IMR-90 (cell line): ENCODE data around the gene KCTD10. TPM values are rescaled to one million over a fixed set of nuclear protein-coding genes. Genes with fewer than 3 reads are reported as not detected.

Experiments used
- ATAC-seq: fragments of 200-7000 bp; cut with Tn5 transposase; 2 replicates; pipeline ENCODE4 v1.9.1; 2020; ENCODE audit warnings: low read depth, mild to moderate bottlenecking, moderate library complexity
- BruUV-seq: library from RNA; stranded (reverse); fragments of 400-500 nt; replicated peaks from 2 replicates; lab custom pipeline; 2021; lab: Mats Ljungman, UMichigan
- CTCF ChIA-PET: fragments of 300-600 bp; formaldehyde crosslinking; extraction: SDS; loops from one replicate; lab custom pipeline; 2021; ENCODE audit warnings: antibody characterized with exemption; lab: Yijun Ruan, JAX
- POLR2A ChIA-PET: fragments of 300-600 bp; sonication (Branson Sonifier 250); formaldehyde crosslinking; loops from one replicate; lab custom pipeline; 2022; ENCODE audit warnings: antibody characterized with exemption; ENCODE audit not compliant: unreplicated experiment; lab: Charles Lee
- DNase-seq: peaks from one replicate; pipeline ENCODE4 v3.0.0; 2013
- H2AFZ ChIP-seq: replicated peaks from 2 replicates; pipeline ENCODE3; 2013; ENCODE audit warnings: low read length, mild to moderate bottlenecking; ENCODE audit not compliant: poor library complexity
- H2AK5ac ChIP-seq: 2 replicates; pipeline ENCODE4 v1.6.1; 2013; ENCODE audit warnings: low read depth, low read length, inconsistent platforms
- H2AK9ac ChIP-seq: replicated peaks from 2 replicates; pipeline ENCODE3; 2013; ENCODE audit warnings: mild to moderate bottlenecking, low read depth, low read length, moderate library complexity; ENCODE audit not compliant: poor library complexity
- H2BK120ac ChIP-seq: 2 replicates; pipeline ENCODE4 v1.6.1; 2013; ENCODE audit warnings: low read depth, low read length, inconsistent platforms
- H2BK15ac ChIP-seq: 3 replicates; pipeline ENCODE4 v1.6.1; 2013; ENCODE audit warnings: low read depth, low read length, inconsistent platforms
- H2BK20ac ChIP-seq: 2 replicates; pipeline ENCODE4 v1.6.1; 2013; ENCODE audit warnings: low read depth, mild to moderate bottlenecking, inconsistent platforms, low read length, moderate library complexity
- H2BK5ac ChIP-seq: 2 replicates; pipeline ENCODE4 v1.6.1; 2013; ENCODE audit warnings: mild to moderate bottlenecking, low read depth, low read length, inconsistent platforms; ENCODE audit not compliant: poor library complexity, severe bottlenecking
- H3K14ac ChIP-seq: replicated peaks from 2 replicates; pipeline ENCODE4 v1.6.1; 2013; ENCODE audit warnings: low read depth, low read length, inconsistent platforms
- H3K18ac ChIP-seq: 2 replicates; pipeline ENCODE4 v1.6.1; 2013; ENCODE audit warnings: low read depth, low read length, control low read depth
- H3K23ac ChIP-seq: 2 replicates; pipeline ENCODE4 v1.6.1; 2013; ENCODE audit warnings: low read depth, low read length, inconsistent platforms
- H3K27ac ChIP-seq: 2 replicates; pipeline ENCODE4 v1.5.1; 2013; ENCODE audit warnings: mild to moderate bottlenecking, control low read depth, low read length; ENCODE audit not compliant: insufficient read depth
- H3K27me3 ChIP-seq: 2 replicates; pipeline ENCODE4 v1.6.1; 2013; ENCODE audit warnings: low read length; ENCODE audit not compliant: control insufficient read depth, insufficient read depth
- H3K36me3 ChIP-seq: 2 replicates; pipeline ENCODE4 v1.6.1; 2013; ENCODE audit warnings: low read length, mixed read lengths; ENCODE audit not compliant: control insufficient read depth, insufficient read depth
- H3K4ac ChIP-seq: 2 replicates; pipeline ENCODE4 v1.6.1; 2013; ENCODE audit warnings: low read depth, low read length, inconsistent platforms
- H3K4me1 ChIP-seq: 2 replicates; pipeline ENCODE4 v1.6.1; 2013; ENCODE audit warnings: low read length, mixed read lengths; ENCODE audit not compliant: control insufficient read depth, insufficient read depth
- H3K4me2 ChIP-seq: 2 replicates; pipeline ENCODE4 v1.6.1; 2013; ENCODE audit warnings: low read depth, mild to moderate bottlenecking, control low read depth, low read length, moderate library complexity
- H3K4me3 ChIP-seq: 2 replicates; pipeline ENCODE4 v1.5.1; 2013; ENCODE audit warnings: low read depth, mild to moderate bottlenecking, control low read depth, low read length, moderate library complexity; ENCODE audit not compliant: insufficient read depth
- H3K56ac ChIP-seq: 2 replicates; pipeline ENCODE4 v1.6.1; 2013; ENCODE audit warnings: low read length, inconsistent platforms; ENCODE audit not compliant: insufficient read depth; ENCODE audit errors: extremely low read depth
- H3K79me1 ChIP-seq, 2 experiments: 2 replicates each; pipeline ENCODE4 v1.6.1; 2013; ENCODE audit warnings: low read length in 2 of 2, inconsistent platforms in 1 of 2, low read depth in 1 of 2
- H3K9ac ChIP-seq: 2 replicates; pipeline ENCODE4 v1.6.1; 2013; ENCODE audit warnings: low read depth, low read length, control low read depth
- H3K9me1 ChIP-seq: 2 replicates; pipeline ENCODE4 v1.6.1; 2013; ENCODE audit warnings: low read length, inconsistent platforms; ENCODE audit not compliant: insufficient read depth
- H3K9me3 ChIP-seq: 2 replicates; pipeline ENCODE4 v1.6.1; 2013; ENCODE audit warnings: low read length; ENCODE audit not compliant: control insufficient read depth, insufficient read depth
- H4K20me1 ChIP-seq: 2 replicates; pipeline ENCODE4 v1.6.1; 2013; ENCODE audit warnings: low read length, inconsistent platforms; ENCODE audit not compliant: insufficient read depth
- H4K5ac ChIP-seq: 2 replicates; pipeline ENCODE4 v1.6.1; 2013; ENCODE audit warnings: mild to moderate bottlenecking, low read depth, low read length, control low read depth
- H4K8ac ChIP-seq, 2 experiments: 2 replicates each; pipeline ENCODE4 v1.6.1; 2013; ENCODE audit warnings: low read depth in 2 of 2, low read length in 2 of 2, control low read depth in 1 of 2, inconsistent platforms in 1 of 2
- H4K91ac ChIP-seq: 2 replicates; pipeline ENCODE4 v1.6.1; 2013; ENCODE audit warnings: low read depth, low read length, inconsistent platforms; ENCODE audit not compliant: insufficient read depth
- CEBPB ChIP-seq: IDR thresholded peaks from 2 replicates; pipeline ENCODE4 v1.6.1; 2012; ENCODE audit warnings: low read depth, low read length, improper control_type of control experiment
- RAD21 ChIP-seq: IDR thresholded peaks from 2 replicates; pipeline ENCODE4 v1.6.1; 2012; ENCODE audit warnings: low read length, improper control_type of control experiment
- WGBS, 2 experiments: methylation state at CpG; one replicate each; pipeline versions ENCODE4 v1.1.5 to v1.1.7; 2013; ENCODE audit warnings: missing lambda C conversion rate in 2 of 2; ENCODE audit not compliant: insufficient read length in 1 of 2; ENCODE audit errors: extremely low coverage in 2 of 2; 5-methylcytosine and 5-hydroxymethylcytosine counted together
- dilution Hi-C: fragments of 300-500 bp; cut with HindIII; formaldehyde crosslinking; loops from one replicate; pipeline ENCODE4 v1.14.3; 2018; ENCODE audit warnings: low sequenced_read_pairs; ENCODE audit not compliant: unreplicated experiment
- in situ Hi-C: fragments of 300-500 bp; cut with MboI; formaldehyde crosslinking; loops from 3 replicates; pipeline ENCODE4 v1.14.3; 2019; ENCODE audit warnings: low sequenced_read_pairs, inconsistent platforms, mixed read lengths
- intact Hi-C: fragments of 100-400 bp; cut with micrococcal nuclease; formaldehyde crosslinking; loops from 2 replicates; pipeline ENCODE4 v1.10.0; 2022
- polyA plus RNA-seq, 3 experiments: library from polyadenylated mRNA; depleted of rRNA; stranded (reverse); fragments of >200 nt; gene quantifications; 2 replicates each; pipeline ENCODE4 v1.2.3, GENCODE V29; 2012; ENCODE audit warnings: low replicate concordance in 1 of 3
- total RNA-seq: library from RNA; depleted of rRNA; stranded (reverse); fragments of >200 nt; gene quantifications from 2 replicates; pipeline ENCODE4 v1.2.3, GENCODE V29; 2012

The KCTD10 gene
- total and polyA plus RNA-seq, 2 of the 4 experiments (the other 2 are of a cell fraction) = 72.1 to 88.4 TPM

GRCh38 chr12:109503611-109504010 lies 26.5 kb upstream of the KCTD10 start:
- Histone ChIP-seq H3K4me1 (no peaks in the 10 kb centered on the region), H3K9me3 (no peaks in the 10 kb centered on the region), H3K4me2 (no peak overlapping the region), H3K18ac (no peak overlapping the region), H3K79me1 (peaks cover 0 to 3% of the 10 kb centered on the region in 2 experiments; a peak in 1 of 4 replicates), H4K8ac (no peak overlapping the region), H4K5ac (no peak overlapping the region), H4K20me1 (no peaks in the 10 kb centered on the region), H2BK15ac (no peak overlapping the region), H3K56ac (no peak overlapping the region), H3K14ac (no peak overlapping the region), H2AK5ac (no peak overlapping the region), H2BK20ac (no peak overlapping the region), H4K91ac (no peak overlapping the region), H3K4me3 (no peak overlapping the region), H2AK9ac (no peak overlapping the region), H3K27me3 (no peaks in the 10 kb centered on the region), H2BK5ac (no peak overlapping the region), H3K36me3 (peaks cover 65% of the 10 kb centered on the region), H3K9me1 (no peaks in the 10 kb centered on the region), H3K4ac (no peak overlapping the region), H2AFZ (no peak overlapping the region), H3K23ac (no peak overlapping the region), H3K27ac (no peak overlapping the region), H3K9ac (no peak overlapping the region), H2BK120ac (no peak overlapping the region)
- BruUV-seq = no TSS peak
- TF ChIP-seq RAD21 = no peak
- no peak for TF ChIP-seq CEBPB
- in situ Hi-C loops (no loop called here), intact Hi-C loops (no loop called here), dilution Hi-C loops (no loop called here)
- CTCF ChIA-PET = no interaction called here
- no CpG with 5 or more reads among the region's 3 CpGs for WGBS, 2 experiments
- ATAC-seq (no peak), DNase-seq (no peak)
- POLR2A ChIA-PET = no interaction called here
